ENCODE results near the gene MLIP. TPM values are rescaled to one million over a fixed set of nuclear protein-coding genes. Genes with fewer than 3 reads are reported as not detected.

The MLIP gene
- total and polyA plus RNA-seq, 2 of the 8 experiments (the other 6 are each of a cell fraction or from before 2014, with no cell fraction given) = not detected

- no peak overlapping the region for H3K14ac ChIP-seq (ENCODE audit: insufficient read length)
- H4K91ac ChIP-seq (replicated peaks; ENCODE audit: insufficient read length, low read length) = no peak overlapping the region
- no peak overlapping the region for H2BK12ac ChIP-seq (ENCODE audit: low read depth, low read length)
- H3K9me3 ChIP-seq (ENCODE audit: insufficient read depth in 2 of 2, low read depth in 1 of 2, low read length in 1 of 2) = no peaks in the 10 kb centered on the region
- no peak for DNase-seq (ENCODE audit: low read depth in 1 of 2, low spot score in 2 of 2)
- no peak overlapping the region for H2BK20ac ChIP-seq (ENCODE audit: low read length)
- H3K4me3 ChIP-seq (ENCODE audit: extremely low read depth in 1 of 4, insufficient read depth in 2 of 4, low read depth in 3 of 4, low read length in 4 of 4) = no peak overlapping the region
- H3K27ac ChIP-seq (ENCODE audit: low read depth, low read length) = no peak overlapping the region
- H3K27me3 ChIP-seq (replicated peaks in 1 of 4; ENCODE audit: control insufficient read depth in 3 of 4, extremely low read depth in 1 of 4, insufficient read depth in 3 of 4, low read length in 3 of 4) = no peaks in the 10 kb centered on the region
- H3K56ac ChIP-seq (replicated peaks; ENCODE audit: insufficient read length, low read depth, low read length) = no peak overlapping the region
- no peak overlapping the region for H3K9ac ChIP-seq (replicated peaks in 1 of 4; ENCODE audit: extremely low read depth in 1 of 4, low read depth in 3 of 4, low read length in 3 of 4)
- H2AFZ ChIP-seq (ENCODE audit: low read length) = no peak overlapping the region
- no peak overlapping the region for H2BK15ac ChIP-seq (ENCODE audit: low read length)
- H3K79me1 ChIP-seq (ENCODE audit: low read depth, low read length) = no peaks in the 10 kb centered on the region
- no peak overlapping the region for H2AK5ac ChIP-seq (ENCODE audit: low read depth, low read length)
- H3K79me2 ChIP-seq (ENCODE audit: control insufficient read depth in 1 of 2, insufficient read depth in 2 of 2, low read length in 2 of 2) = no peaks in the 10 kb centered on the region
- no peak for FAIRE-seq
- H2BK120ac ChIP-seq (replicated peaks; ENCODE audit: low read depth, low read length) = no peak overlapping the region
- no peak overlapping the region for H4K8ac ChIP-seq (ENCODE audit: extremely low read depth, insufficient read depth, low read length)
- WGBS, 2 experiments (ENCODE audit: extremely low coverage in 1 of 2, insufficient coverage in 1 of 2, insufficient read length in 1 of 2, insufficient replicate concordance in 2 of 2, low coverage in 1 of 2, low lambda C conversion rate in 2 of 2, missing lambda C conversion rate in 1 of 2) = 100% methylated on average over 2 of the region's 2 CpGs; no CpG with 5 or more reads in 1 of the 2 experiments
- 0 out of 7 replicates have a peak, but pooled peaks cover 0 to 2% (median 0%) of the 10 kb centered on the region in 4 experiments for H3K4me1 ChIP-seq (replicated peaks in 1 of 4; ENCODE audit: control insufficient read depth in 3 of 4, insufficient read depth in 4 of 4, low read length in 3 of 4)
- H3K23ac ChIP-seq (ENCODE audit: insufficient read length) = no peak overlapping the region
- no peaks in the 10 kb centered on the region for H3K36me3 ChIP-seq (ENCODE audit: control insufficient read depth in 2 of 4, insufficient read depth in 4 of 4, low read length in 3 of 4)
- POLR2A ChIA-PET (ENCODE audit: partially characterized antibody) = no interaction called here
- H3K23me2 ChIP-seq (ENCODE audit: low read depth, low read length) = no peaks in the 10 kb centered on the region; the same call in 1 of the 2 replicates
- H2BK5ac ChIP-seq (ENCODE audit: low read depth, low read length) = no peak overlapping the region
- no peak overlapping the region for H3K4ac ChIP-seq (replicated peaks; ENCODE audit: insufficient read length, low read depth, low read length)
- no peak overlapping the region for H3K4me2 ChIP-seq (ENCODE audit: insufficient read depth in 1 of 2, low read depth in 2 of 2, low read length in 2 of 2)
- H4K20me1 ChIP-seq (replicated peaks in 1 of 2; ENCODE audit: control insufficient read depth in 1 of 2, insufficient read depth in 2 of 2, low read length in 2 of 2) = no peaks in the 10 kb centered on the region
- CTCF ChIA-PET (ENCODE audit: partially characterized antibody) = no interaction called here
- no peak overlapping the region for H4K5ac ChIP-seq (ENCODE audit: insufficient read length, low read depth, low read length)
- H3K18ac ChIP-seq (ENCODE audit: extremely low read depth, low read length) = no peak overlapping the region
- no peak for TF ChIP-seq MAX (IDR thresholded peaks at IDR 0.05)
Measured at GRCh38 chr6:54118117-54118516, 6.9 kb downstream of the MLIP start.
